PC-3 (cell line): ENCODE measurements around the gene CCDC169. TPM values are rescaled to one million over a fixed set of nuclear protein-coding genes. Genes with fewer than 3 reads are reported as not detected.

ENCODE experiments used
- ATAC-seq: fragments of 200-7000 bp; cut with Tn5 transposase; 2 replicates; pipeline ENCODE4 v1.9.1; 2020; ENCODE audit warnings: mild to moderate bottlenecking, moderate library complexity
- BruUV-seq: library from RNA; stranded (reverse); fragments of 400-500 nt; replicated peaks from 2 replicates; lab custom pipeline; 2021; lab: Mats Ljungman, UMichigan
- CTCF ChIA-PET: fragments of 300-600 bp; sonication (Branson Sonifier 250); formaldehyde crosslinking; loops from one replicate; lab custom pipeline; 2022; ENCODE audit warnings: antibody characterized with exemption; lab: Charles Lee
- POLR2A ChIA-PET: fragments of 300-600 bp; sonication (Branson Sonifier 250); formaldehyde crosslinking; loops from one replicate; lab custom pipeline; 2022; ENCODE audit warnings: antibody characterized with exemption; ENCODE audit not compliant: unreplicated experiment; lab: Charles Lee
- DNase-seq: peaks from one replicate; pipeline ENCODE4 v3.0.0-alpha.2; 2015
- H2AFZ ChIP-seq: fragments of 300-600 bp; sonication (generic); 2 replicates; pipeline ENCODE4 v1.6.0; 2016; ENCODE audit warnings: antibody characterized with exemption, low read length
- H3F3A ChIP-seq: fragments of 300-600 bp; sonication (generic); one replicate; pipeline ENCODE4 v1.6.0; 2017; ENCODE audit warnings: antibody characterized with exemption, low read length, control low read depth, mild to moderate bottlenecking; ENCODE audit not compliant: unreplicated experiment
- H3K27ac ChIP-seq: fragments of 300-600 bp; sonication (generic); 2 replicates; pipeline ENCODE4 v1.5.1; 2016; ENCODE audit warnings: mild to moderate bottlenecking, low read length
- H3K27me3 ChIP-seq: fragments of 300-600 bp; sonication (generic); 2 replicates; pipeline ENCODE4 v1.6.1; 2016; ENCODE audit warnings: low read length, mixed read lengths
- H3K36me3 ChIP-seq: fragments of 300-600 bp; sonication (generic); 2 replicates; pipeline ENCODE4 v1.6.1; 2016; ENCODE audit warnings: low read depth, mixed run types, low read length, mixed read lengths
- H3K4me1 ChIP-seq: fragments of 300-600 bp; sonication (generic); 2 replicates; pipeline ENCODE4 v1.5.1; 2016; ENCODE audit warnings: low read length; ENCODE audit not compliant: insufficient read depth
- H3K4me2 ChIP-seq: fragments of 300-600 bp; sonication (generic); 2 replicates; pipeline ENCODE4 v1.6.0; 2016; ENCODE audit warnings: low read length
- H3K4me3 ChIP-seq: fragments of 300-600 bp; sonication (generic); 2 replicates; pipeline ENCODE4 v1.5.1; 2016; ENCODE audit warnings: mild to moderate bottlenecking, low read length, mixed read lengths
- H3K79me2 ChIP-seq: fragments of 300-600 bp; sonication (generic); 2 replicates; pipeline ENCODE4 v1.6.1; 2017; ENCODE audit warnings: low read length, mixed read lengths
- H3K9ac ChIP-seq: fragments of 300-600 bp; sonication (generic); 2 replicates; pipeline ENCODE4 v1.6.0; 2016; ENCODE audit warnings: mild to moderate bottlenecking, low read length
- H3K9me2 ChIP-seq: fragments of 300-600 bp; sonication (generic); replicated peaks from 2 replicates; pipeline ENCODE4 v1.6.1; 2016; ENCODE audit warnings: mixed run types, low read length, mixed read lengths
- H3K9me3 ChIP-seq: fragments of 300-600 bp; sonication (generic); 2 replicates; pipeline ENCODE4 v1.6.1; 2016; ENCODE audit warnings: low read length, mixed read lengths
- H4K20me1 ChIP-seq: fragments of 300-600 bp; sonication (generic); 2 replicates; pipeline ENCODE4 v1.6.1; 2016; ENCODE audit warnings: low read length, mixed read lengths
- CTCF ChIP-seq: fragments of 300-600 bp; sonication (generic); conservative IDR thresholded peaks from 2 replicates; pipeline ENCODE4 v1.5.1; 2017; ENCODE audit warnings: antibody characterized with exemption, low read depth, mild to moderate bottlenecking, low read length
- EZH2 ChIP-seq: fragments of 300-600 bp; sonication (generic); IDR thresholded peaks from one replicate; pipeline ENCODE4 v1.6.1; 2017; ENCODE audit warnings: antibody characterized with exemption, mild to moderate bottlenecking, low read length; ENCODE audit not compliant: unreplicated experiment
- EZH2phosphoT487 ChIP-seq: fragments of 300-600 bp; sonication (generic); IDR thresholded peaks from 2 replicates; pipeline ENCODE4 v1.6.1; 2018; ENCODE audit warnings: mild to moderate bottlenecking, antibody characterized with exemption, low read length, borderline replicate concordance
- intact Hi-C: fragments of 100-400 bp; cut with micrococcal nuclease; formaldehyde crosslinking; loops from 2 replicates; pipeline ENCODE4 v1.9.0; 2023
- total RNA-seq: library from RNA; depleted of rRNA; stranded (reverse); fragments of >200 nt; gene quantifications from 2 replicates; pipeline ENCODE4 v1.2.3, GENCODE V29; 2014

CCDC169 gene
- total RNA-seq, 1 experiment from 2014 or later = 0.69 TPM

GRCh38 chr13:36331280-36331679, 33.7 kb upstream of the CCDC169 start:
- Histone ChIP-seq H3K9ac (no peak overlapping the region), H3F3A (no peaks in the 10 kb centered on the region), H4K20me1 (no peaks in the 10 kb centered on the region), H3K27ac (no peak overlapping the region), H3K36me3 (0 out of 2 replicates have a peak, but pooled peaks cover 2% of the 10 kb centered on the region), H3K27me3 (no peaks in the 10 kb centered on the region), H2AFZ (no peak overlapping the region), H3K79me2 (0 out of 2 replicates have a peak, but pooled peaks cover 8% of the 10 kb centered on the region), H3K9me2 (no peaks in the 10 kb centered on the region), H3K9me3 (no peaks in the 10 kb centered on the region), H3K4me3 (no peak overlapping the region), H3K4me2 (no peak overlapping the region), H3K4me1 (no peaks in the 10 kb centered on the region)
- intact Hi-C loops = no loop called here
- TF ChIP-seq CTCF (no peak), EZH2phosphoT487 (no peak), EZH2 (no peak)
- DNase-seq = no peak
- ATAC-seq = no peak
- ChIA-PET POLR2A (interaction anchor here (0.5 kb wide), 1 partner anchor 167 kb away, joined by 3 read pairs; no protein-coding TSS in a partner anchor), CTCF (no interaction called here)
- BruUV-seq = no TSS peak

GRCh38 chr13:36329361-36329760, 31.7 kb upstream of the CCDC169 start:
- Histone ChIP-seq H3K4me2 (no peak overlapping the region), H3K4me1 (peaks cover 2% of the 10 kb centered on the region), H3K27ac (no peak overlapping the region), H3K36me3 (peaks cover 10% of the 10 kb centered on the region), H3K79me2 (0 out of 2 replicates have a peak, but pooled peaks cover 8% of the 10 kb centered on the region), H3K4me3 (no peak overlapping the region), H3K9ac (no peak overlapping the region), H2AFZ (no peak overlapping the region), H3K9me2 (no peaks in the 10 kb centered on the region), H3F3A (peaks cover under 1% of the 10 kb centered on the region), H4K20me1 (no peaks in the 10 kb centered on the region), H3K27me3 (no peaks in the 10 kb centered on the region), H3K9me3 (no peaks in the 10 kb centered on the region)
- no peak for TF ChIP-seq EZH2phosphoT487
- BruUV-seq = no TSS peak
- intact Hi-C loops = no loop called here
- DNase-seq (no peak), ATAC-seq (no peak)
- ChIA-PET POLR2A (no interaction called here), CTCF (no interaction called here)

- Histone ChIP-seq H3K4me3 (no peak overlapping the region), H3K79me2 (0 out of 2 replicates have a peak, but pooled peaks cover 4% of the 10 kb centered on the region), H4K20me1 (no peaks in the 10 kb centered on the region), H3K27ac (no peak overlapping the region), H3K9me3 (no peaks in the 10 kb centered on the region), H3K4me1 (peaks cover 8% of the 10 kb centered on the region), H3K36me3 (peaks cover 10% of the 10 kb centered on the region), H2AFZ (no peak overlapping the region), H3K9me2 (no peaks in the 10 kb centered on the region), H3K9ac (no peak overlapping the region), H3K4me2 (no peak overlapping the region), H3K27me3 (no peaks in the 10 kb centered on the region), H3F3A (peaks cover 3% of the 10 kb centered on the region)
- intact Hi-C loops = no loop called here
- BruUV-seq = no TSS peak
- ATAC-seq (no peak), DNase-seq (no peak)
- ChIA-PET CTCF (no interaction called here), POLR2A (no interaction called here)
- no peak for TF ChIP-seq EZH2phosphoT487
- no peak for TF ChIP-seq EZH2
- no peak for TF ChIP-seq CTCF
These were observed 31.2 kb upstream of the CCDC169 start for GRCh38 chr13:36328821-36329220.
